CD4-positive, alpha-beta T cell treated with Interleukin-15 for 4 hours (primary cell): ENCODE measurements around the gene FGF5.
"Not testable (repeated sequence)": the region's sequence is repeated elsewhere in the genome, so short reads cannot be mapped to it uniquely, and the experiment has no call there.

ENCODE experiments used
- DNase-seq: peaks from one replicate; pipeline ENCODE4 v3.0.0-alpha.2; 2020; ENCODE audit warnings: low spot score

FGF5 gene

GRCh38 chr4:80254114-80254513, 12.3 kb upstream of the FGF5 start:
- DNase-seq, result no peak

GRCh38 chr4:80255329-80256095, 11.0 kb upstream of the FGF5 start:
- DNase-seq, result no peak

- DNase-seq, result no peak
Observed at GRCh38 chr4:80257851-80258250, 8.6 kb upstream of the FGF5 start.

- DNase-seq, result no peak
Observed at GRCh38 chr4:80259012-80259411, 7.5 kb upstream of the FGF5 start.

- no peak for DNase-seq
Observed at GRCh38 chr4:80259817-80260216, 6.6 kb upstream of the FGF5 start.

- DNase-seq, result no peak
Observed at GRCh38 chr4:80261989-80262600, 4.4 kb upstream of the FGF5 start.

GRCh38 chr4:80263541-80264351, 2.7 kb upstream of the FGF5 start:
- no peak for DNase-seq

- DNase-seq, result no peak
Observed at GRCh38 chr4:80264352-80264647, 2.2 kb upstream of the FGF5 start.

GRCh38 chr4:80264825-80265224, 1.6 kb upstream of the FGF5 start:
- DNase-seq, result no peak

GRCh38 chr4:80265571-80266252, 752 bp upstream of the FGF5 start:
- no peak for DNase-seq

GRCh38 chr4:80266902-80267380, 477 bp downstream of the FGF5 start:
- no peak for DNase-seq

- no peak for DNase-seq
Observed at GRCh38 chr4:80268081-80268823, 1.8 kb downstream of the FGF5 start.

- no peak for DNase-seq
Observed at GRCh38 chr4:80268936-80269335, 2.5 kb downstream of the FGF5 start.

GRCh38 chr4:80270321-80270720, 3.9 kb downstream of the FGF5 start:
- no peak for DNase-seq

- no peak for DNase-seq
Observed at GRCh38 chr4:80270868-80271267, 4.4 kb downstream of the FGF5 start.

- no peak for DNase-seq
Observed at GRCh38 chr4:80271801-80272200, 5.3 kb downstream of the FGF5 start.

GRCh38 chr4:80276931-80277330, 10.5 kb downstream of the FGF5 start:
- DNase-seq, result no peak

- no peak for DNase-seq
Observed at GRCh38 chr4:80279751-80280150, 13.3 kb downstream of the FGF5 start.

- no peak for DNase-seq
Observed at GRCh38 chr4:80286451-80286850, 20.0 kb downstream of the FGF5 start.

GRCh38 chr4:80290665-80291064, 24.2 kb downstream of the FGF5 start:
- not testable (repeated sequence) for DNase-seq

GRCh38 chr4:80294206-80294605, 27.7 kb downstream of the FGF5 start:
- no peak for DNase-seq

GRCh38 chr4:80295336-80295735, 28.9 kb downstream of the FGF5 start:
- DNase-seq, result no peak
